CD8-positive, alpha-beta memory T cell (primary cell): ENCODE data around the gene LDLRAP1. TPM values are rescaled to one million over a fixed set of nuclear protein-coding genes. Genes with fewer than 3 reads are reported as not detected.

Source experiments
- CTCF ChIA-PET: fragments of 350-600 bp; sonication (Branson Sonifier 250); formaldehyde crosslinking; loops from one replicate; lab custom pipeline; 2021; ENCODE audit warnings: antibody characterized with exemption; lab: Charles Lee
- POLR2A ChIA-PET: fragments of 350-600 bp; sonication (Branson Sonifier 250); formaldehyde crosslinking; loops from one replicate; lab custom pipeline; 2021; ENCODE audit warnings: antibody characterized with exemption; lab: Charles Lee
- DNase-seq, 5 donors: peaks; one replicate each; pipeline versions ENCODE4 v3.0.0 to v3.0.0-alpha.2; 2020 to 2022; ENCODE audit warnings: mixed read lengths in 1 of 5
- H3K27ac ChIP-seq: one replicate; pipeline ENCODE4 v1.7.0; 2013; ENCODE audit warnings: low read depth, mild to moderate bottlenecking, low read length, moderate library complexity
- H3K27me3 ChIP-seq: 2 replicates; pipeline ENCODE4 v1.7.0; 2013; ENCODE audit warnings: low read length, mild to moderate bottlenecking; ENCODE audit not compliant: insufficient read depth, poor library complexity, severe bottlenecking
- H3K36me3 ChIP-seq: 2 replicates; pipeline ENCODE4 v1.7.0; 2013; ENCODE audit warnings: mild to moderate bottlenecking, low read length, moderate library complexity; ENCODE audit not compliant: insufficient read depth
- H3K4me1 ChIP-seq: 2 replicates; pipeline ENCODE4 v1.7.0; 2013; ENCODE audit warnings: mild to moderate bottlenecking, low read length, moderate library complexity; ENCODE audit not compliant: insufficient read depth
- H3K4me3 ChIP-seq: 2 replicates; pipeline ENCODE4 v1.7.0; 2013; ENCODE audit warnings: mild to moderate bottlenecking, low read length
- H3K9me3 ChIP-seq: 2 replicates; pipeline ENCODE4 v1.7.0; 2013; ENCODE audit warnings: mild to moderate bottlenecking, low read length
- H3K27ac Mint-ChIP-seq, 8 donors: one replicate each; pipeline ENCODE4 v1.8.0; 2020 to 2021; ENCODE audit warnings: mixed read lengths in 8 of 8, mild to moderate bottlenecking in 6 of 8, inconsistent platforms in 3 of 8, moderate library complexity in 3 of 8
- H3K27me3 Mint-ChIP-seq, 2 donors: one replicate each; pipeline ENCODE4 v1.8.0; 2020 to 2021; ENCODE audit warnings: mixed read lengths in 2 of 2, mild to moderate bottlenecking in 1 of 2, moderate library complexity in 1 of 2
- H3K36me3 Mint-ChIP-seq, 3 donors: one replicate each; pipeline ENCODE4 v1.8.0; 2020 to 2021; ENCODE audit warnings: mixed read lengths in 3 of 3, inconsistent platforms in 1 of 3, mild to moderate bottlenecking in 1 of 3
- H3K4me1 Mint-ChIP-seq, 3 donors: one replicate each; pipeline ENCODE4 v1.8.0; 2020 to 2021; ENCODE audit warnings: mixed read lengths in 3 of 3, inconsistent platforms in 1 of 3, mild to moderate bottlenecking in 1 of 3
- H3K4me3 Mint-ChIP-seq, 7 donors: one replicate each; pipeline ENCODE4 v1.8.0; 2020 to 2021; ENCODE audit warnings: mixed read lengths in 7 of 7, mild to moderate bottlenecking in 6 of 7, moderate library complexity in 4 of 7, inconsistent platforms in 2 of 7
- H3K9me3 Mint-ChIP-seq, 5 donors: one replicate each; pipeline ENCODE4 v1.8.0; 2020 to 2022; ENCODE audit warnings: mixed read lengths in 5 of 5, mild to moderate bottlenecking in 3 of 5, moderate library complexity in 2 of 5, inconsistent platforms in 1 of 5
- polyA plus RNA-seq: library from polyadenylated mRNA; unstranded; fragments of 300-500 nt; fragmentation: Illumina TruSeq; gene quantifications from one replicate; pipeline ENCODE4 v1.2.3, GENCODE V29; 2021
- total RNA-seq, 2 experiments: library from RNA; stranded (reverse); gene quantifications; one replicate each; pipeline ENCODE4 v1.2.3, GENCODE V29; 2021

The LDLRAP1 gene, protein sequence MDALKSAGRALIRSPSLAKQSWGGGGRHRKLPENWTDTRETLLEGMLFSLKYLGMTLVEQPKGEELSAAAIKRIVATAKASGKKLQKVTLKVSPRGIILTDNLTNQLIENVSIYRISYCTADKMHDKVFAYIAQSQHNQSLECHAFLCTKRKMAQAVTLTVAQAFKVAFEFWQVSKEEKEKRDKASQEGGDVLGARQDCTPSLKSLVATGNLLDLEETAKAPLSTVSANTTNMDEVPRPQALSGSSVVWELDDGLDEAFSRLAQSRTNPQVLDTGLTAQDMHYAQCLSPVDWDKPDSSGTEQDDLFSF
- total RNA-seq, result 10 to 100 TPM; 21.1 to 22.0 TPM
- polyA plus RNA-seq, result 302 TPM

DNA sequence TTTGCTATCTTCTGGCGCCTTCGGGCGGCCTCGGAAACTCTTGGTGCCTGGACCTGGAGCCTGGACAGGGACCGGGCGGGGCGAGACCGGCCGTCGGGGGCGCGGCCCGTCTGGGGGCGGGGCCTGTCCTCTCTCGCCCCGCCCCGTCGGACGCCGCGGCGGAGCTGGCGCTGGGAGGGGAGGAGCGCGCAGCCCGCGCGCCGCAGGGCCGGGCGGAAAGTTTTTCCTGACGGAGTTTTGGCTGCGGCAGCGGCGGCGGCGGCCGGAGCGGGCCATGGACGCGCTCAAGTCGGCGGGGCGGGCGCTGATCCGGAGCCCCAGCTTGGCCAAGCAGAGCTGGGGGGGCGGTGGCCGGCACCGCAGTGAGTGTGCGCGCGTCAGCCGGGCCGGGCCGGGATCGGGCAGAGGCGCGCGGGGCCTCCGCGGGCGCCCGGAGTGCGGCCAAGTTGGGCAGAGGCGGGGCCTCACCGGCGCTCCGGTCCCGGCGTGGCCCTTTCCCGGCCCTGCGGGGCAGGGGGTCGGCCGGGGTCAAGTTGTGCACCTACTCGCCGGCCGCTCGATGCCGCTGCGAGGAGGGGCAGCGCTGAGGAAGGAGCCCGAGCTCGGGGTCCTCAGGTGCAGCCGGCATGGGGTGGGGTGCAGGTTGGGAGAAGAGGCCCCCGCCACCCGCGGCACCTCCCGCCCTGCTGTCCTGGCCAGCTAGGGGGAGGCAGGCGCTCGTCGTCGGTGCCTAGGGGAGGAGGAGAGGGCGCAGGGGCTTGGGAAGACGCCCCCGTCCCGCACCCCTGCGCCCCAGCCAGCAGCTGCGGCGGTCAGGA is at the start of gene LDLRAP1:
Gene LDLRAP1, plus strand, starts transcription at position 182 of the 818 bp plus-strand sequence. Its CDS starts 93 bp downstream, at position 275.
- Histone ChIP-seq H3K4me3 (peak within 1 kb of the TSS; percentile 67), H3K4me1 (peaks cover 39% of the 10 kb centered on the region), H3K9me3 (no peaks in the 10 kb centered on the region), H3K27me3 (no peaks in the 10 kb centered on the region), H3K27ac (peak within 1 kb of the TSS; percentile 65), H3K36me3 (peaks cover 8% of the 10 kb centered on the region)
- Mint-ChIP-seq H3K27ac (peak within 1 kb of the TSS; percentile 78 to 92 (median 87)), H3K9me3 (no peaks in the 10 kb centered on the region), H3K27me3 (no peaks in the 10 kb centered on the region), H3K4me3 (peak within 1 kb of the TSS; percentile 88 to 94 (median 92)), H3K36me3 (peaks cover 0 to 24% (median 4%) of the 10 kb centered on the region in 3 donors), H3K4me1 (peaks cover 35 to 49% (median 43%) of the 10 kb centered on the region in 3 donors)
- peak; percentile 35 to 63 (median 56) for DNase-seq
- POLR2A ChIA-PET, result interaction anchor here (0.6 to 1.5 kb wide), 5 partner anchors 10 to 276 kb away, joined by 3 to 9 read pairs (median 7); partner anchors contain the start of gene MTFR1L
- CTCF ChIA-PET, result interaction anchor here (0.6 to 2.8 kb wide), 5 partner anchors 13 to 265 kb away, joined by 3 to 15 read pairs (median 4); no protein-coding TSS in a partner anchor

DNA sequence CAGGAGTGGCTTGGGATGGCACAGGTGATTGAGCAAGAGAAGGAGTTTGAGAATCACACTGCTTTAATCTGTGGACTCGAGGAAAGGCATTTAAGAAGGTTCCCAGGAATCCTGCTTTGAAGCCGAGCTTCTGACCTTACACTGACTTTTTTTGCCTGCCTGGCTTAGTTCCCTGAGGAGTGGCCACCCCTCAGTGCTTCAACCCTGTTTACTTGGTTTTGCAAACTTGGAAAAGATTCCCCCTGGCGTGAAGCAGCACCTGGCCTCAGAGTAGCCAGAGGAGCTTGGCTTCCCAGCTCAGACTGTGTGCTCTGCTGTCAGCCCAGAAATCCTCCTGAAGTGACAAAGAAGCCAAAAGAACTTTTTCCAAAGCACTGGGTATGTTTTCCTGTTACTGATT is 48.5 kb upstream of the LDLRAP1 start:
- ChIA-PET POLR2A (no interaction called here), CTCF (no interaction called here)
- Histone ChIP-seq H3K4me1 (no peaks in the 10 kb centered on the region), H3K36me3 (peaks cover 28% of the 10 kb centered on the region), H3K27ac (no peak overlapping the region), H3K9me3 (no peaks in the 10 kb centered on the region), H3K27me3 (no peaks in the 10 kb centered on the region), H3K4me3 (no peak overlapping the region)
- H3K9me3 Mint-ChIP-seq, result no peaks in the 10 kb centered on the region
- no peak for DNase-seq
- no peaks in the 10 kb centered on the region for H3K27me3 Mint-ChIP-seq
- no peak overlapping the region for H3K4me3 Mint-ChIP-seq
- peaks cover 0 to 9% (median 0%) of the 10 kb centered on the region in 3 donors for H3K4me1 Mint-ChIP-seq
- H3K27ac Mint-ChIP-seq, result peak overlapping the region in 1 of 8 donors; percentile 1
- H3K36me3 Mint-ChIP-seq, result peaks cover 12 to 82% (median 38%) of the 10 kb centered on the region in 3 donors

DNA sequence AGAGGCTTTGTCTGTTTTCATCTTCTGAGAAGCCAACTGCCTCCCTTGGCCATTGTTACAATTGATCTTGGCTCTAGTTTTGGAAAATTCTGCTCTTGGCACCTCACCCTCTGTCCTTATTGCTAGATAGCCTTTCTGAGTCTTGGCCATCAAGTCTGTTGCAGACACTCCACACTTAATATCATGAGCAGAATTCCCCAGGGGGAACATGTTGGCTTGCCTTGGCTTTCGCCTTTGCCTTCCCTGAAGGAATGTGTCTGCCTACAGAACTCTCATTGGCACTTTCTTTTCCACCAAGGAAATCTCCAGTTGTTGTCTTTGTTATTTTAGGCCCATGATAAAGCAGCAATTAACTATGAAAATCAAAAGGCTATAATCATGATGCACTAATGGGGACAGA is 42.7 kb upstream of the LDLRAP1 start:
- ChIA-PET CTCF (interaction anchor here (7.1 kb wide), 1 partner anchor 21 kb away, joined by 79 read pairs; no protein-coding TSS in a partner anchor), POLR2A (no interaction called here)
- peaks cover 0 to 48% (median 21%) of the 10 kb centered on the region in 3 donors for H3K36me3 Mint-ChIP-seq
- DNase-seq, result no peak
- no peaks in the 10 kb centered on the region for H3K9me3 Mint-ChIP-seq
- peak overlapping the region in 3 of 8 donors; percentile 68 to 80 (median 72) for H3K27ac Mint-ChIP-seq
- H3K4me3 Mint-ChIP-seq, result no peak overlapping the region
- no peaks in the 10 kb centered on the region for H3K27me3 Mint-ChIP-seq
- Histone ChIP-seq H3K4me3 (no peak overlapping the region), H3K9me3 (no peaks in the 10 kb centered on the region), H3K27ac (no peak overlapping the region), H3K36me3 (no peaks in the 10 kb centered on the region), H3K27me3 (no peaks in the 10 kb centered on the region), H3K4me1 (peaks cover 14% of the 10 kb centered on the region)
- peaks cover 0 to 10% (median 3%) of the 10 kb centered on the region in 3 donors for H3K4me1 Mint-ChIP-seq

DNA sequence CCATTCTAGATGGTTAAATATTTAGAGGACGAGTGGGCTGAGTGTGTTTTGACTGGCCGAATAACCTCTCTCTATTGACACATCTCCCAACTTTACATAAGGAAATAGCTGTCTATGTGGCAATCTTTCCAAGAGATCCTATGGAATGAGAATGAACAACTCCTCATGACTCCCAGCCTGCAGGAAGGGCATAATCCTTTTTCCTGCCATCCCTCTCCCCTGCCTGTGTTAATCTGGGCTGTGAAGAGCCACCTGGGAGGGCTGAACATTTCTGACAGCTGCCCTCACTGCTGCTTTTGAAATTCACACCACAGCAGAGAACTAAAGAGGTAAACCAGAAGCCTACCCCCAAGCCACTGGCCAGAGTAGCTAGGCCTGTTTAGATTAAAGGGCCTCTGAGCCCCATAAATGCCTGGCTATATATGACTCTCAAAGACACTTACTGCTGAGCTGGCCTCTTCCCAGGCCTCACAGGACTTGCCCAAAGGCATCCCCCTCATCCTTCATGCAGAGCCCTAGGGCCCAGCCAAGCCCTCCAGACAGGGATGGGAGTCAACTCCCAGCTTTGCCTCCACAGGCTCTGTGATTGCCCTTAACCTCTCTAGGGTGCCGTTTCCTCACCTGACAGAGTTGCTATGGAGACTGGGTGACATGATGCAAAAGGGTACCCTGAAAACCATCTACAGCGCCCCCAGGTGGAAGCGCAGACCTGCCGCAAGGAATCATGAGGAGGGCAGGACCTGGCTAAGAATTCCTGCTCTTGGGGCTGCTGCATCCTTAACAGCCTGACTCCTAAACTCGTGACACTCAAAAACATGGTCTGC is 42.0 kb upstream of the LDLRAP1 start:
- Histone ChIP-seq H3K27ac (no peak overlapping the region), H3K36me3 (no peaks in the 10 kb centered on the region), H3K9me3 (no peaks in the 10 kb centered on the region), H3K4me3 (no peak overlapping the region), H3K4me1 (peaks cover 22% of the 10 kb centered on the region), H3K27me3 (no peaks in the 10 kb centered on the region)
- Mint-ChIP-seq H3K27ac (peak overlapping the region in 3 of 8 donors; percentile 17 to 51 (median 40)), H3K36me3 (peaks cover 0 to 42% (median 20%) of the 10 kb centered on the region in 3 donors), H3K27me3 (no peaks in the 10 kb centered on the region), H3K9me3 (no peaks in the 10 kb centered on the region), H3K4me1 (peaks cover 5 to 17% (median 10%) of the 10 kb centered on the region in 3 donors), H3K4me3 (no peak overlapping the region)
- no peak for DNase-seq
- ChIA-PET POLR2A (no interaction called here), CTCF (interaction anchor here (0.9 to 7.1 kb wide), 2 partner anchors 20 to 309 kb away, joined by 3 to 79 read pairs; no protein-coding TSS in a partner anchor)

DNA sequence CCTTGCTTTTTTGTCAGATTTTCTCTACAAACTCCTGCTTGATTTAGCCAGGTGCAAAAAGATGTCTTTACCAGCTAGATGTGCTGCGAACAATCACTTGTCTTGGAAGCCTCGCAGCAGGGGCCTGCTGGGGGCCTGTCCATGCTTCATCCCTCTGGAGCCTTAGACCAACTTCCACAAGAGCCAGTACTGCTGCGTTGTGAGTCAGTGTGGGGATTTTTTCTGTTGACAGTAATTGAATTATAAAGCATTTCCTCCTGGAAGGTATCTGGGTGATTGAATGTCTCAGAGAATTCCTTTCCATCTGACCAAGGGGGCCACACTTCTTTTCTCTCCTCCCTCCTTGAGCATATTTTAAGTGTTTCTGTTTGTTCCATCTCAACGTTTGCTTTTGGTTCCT is 40.4 kb upstream of the LDLRAP1 start:
- no peak overlapping the region for H3K4me3 Mint-ChIP-seq
- CTCF ChIA-PET, result interaction anchor here (1.0 to 7.1 kb wide), 6 partner anchors 11 to 307 kb away, joined by 3 to 79 read pairs (median 4); no protein-coding TSS in a partner anchor
- Histone ChIP-seq H3K4me3 (no peak overlapping the region), H3K9me3 (no peaks in the 10 kb centered on the region), H3K36me3 (no peaks in the 10 kb centered on the region), H3K27me3 (no peaks in the 10 kb centered on the region), H3K4me1 (peaks cover 23% of the 10 kb centered on the region), H3K27ac (no peak overlapping the region)
- peaks cover 8 to 25% (median 19%) of the 10 kb centered on the region in 3 donors for H3K4me1 Mint-ChIP-seq
- peak overlapping the region in 6 of 8 donors; percentile 9 to 94 (median 56) for H3K27ac Mint-ChIP-seq
- POLR2A ChIA-PET, result no interaction called here
- no peaks in the 10 kb centered on the region for H3K27me3 Mint-ChIP-seq
- no peak for DNase-seq
- peaks cover 0 to 29% (median 12%) of the 10 kb centered on the region in 3 donors for H3K36me3 Mint-ChIP-seq
- H3K9me3 Mint-ChIP-seq, result no peaks in the 10 kb centered on the region

DNA sequence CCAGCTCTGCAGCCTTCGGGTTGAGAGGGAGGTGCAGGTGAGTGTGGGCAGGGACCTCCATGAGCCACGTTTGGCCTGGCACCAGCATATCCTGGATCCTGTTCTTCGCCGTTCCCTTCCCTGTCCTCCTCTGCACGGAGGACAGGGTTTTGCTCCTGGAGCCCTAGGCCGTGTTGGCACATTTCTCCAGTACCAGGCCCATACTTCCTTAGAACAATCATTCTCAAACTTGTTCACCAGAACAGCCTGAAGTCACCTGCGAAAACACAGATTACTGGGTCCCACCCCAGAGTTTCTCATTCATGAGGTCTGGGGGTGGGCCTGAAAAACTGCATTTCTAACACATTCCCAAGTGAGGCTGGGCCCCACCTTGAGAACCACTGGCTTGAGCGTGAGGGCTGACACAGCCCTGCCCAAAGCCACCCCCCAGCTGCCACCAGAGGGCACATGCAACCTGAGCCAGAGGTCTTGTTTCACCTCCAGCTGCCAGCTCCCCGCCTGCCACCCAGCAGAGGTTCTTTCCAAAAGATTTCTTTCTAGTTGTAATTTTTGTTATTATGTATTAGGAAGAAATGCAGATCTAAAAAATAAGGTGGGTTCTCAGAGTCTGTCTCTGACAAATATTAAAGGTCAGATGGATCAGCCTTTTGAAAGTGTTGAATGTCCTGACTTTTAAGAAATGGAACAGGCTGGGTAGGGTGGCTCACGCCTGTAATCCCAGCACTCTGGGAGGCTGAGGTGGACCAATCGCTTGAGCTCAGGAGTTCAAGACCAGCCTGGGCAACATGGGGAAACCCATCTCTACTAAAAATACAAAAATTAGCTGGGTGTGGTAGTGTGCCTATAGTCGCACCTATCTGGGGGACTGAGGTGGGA is 39.6 kb upstream of the LDLRAP1 start:
- H3K4me3 Mint-ChIP-seq, result no peak overlapping the region
- peaks cover 23% of the 10 kb centered on the region for H3K4me1 ChIP-seq
- H3K27me3 Mint-ChIP-seq, result no peaks in the 10 kb centered on the region
- H3K27me3 ChIP-seq, result no peaks in the 10 kb centered on the region
- ChIA-PET POLR2A (interaction anchor here (1.0 to 1.2 kb wide), 2 partner anchors 17 to 256 kb away, joined by 3 to 5 read pairs; partner anchors contain the start of gene RSRP1), CTCF (interaction anchor here (0.6 to 7.1 kb wide), 23 partner anchors 10 to 306 kb away, joined by 3 to 79 read pairs (median 3); partner anchors contain the start of gene LDLRAP1)
- H3K4me1 Mint-ChIP-seq, result peaks cover 8 to 25% (median 19%) of the 10 kb centered on the region in 3 donors
- no peaks in the 10 kb centered on the region for H3K9me3 Mint-ChIP-seq
- H3K27ac Mint-ChIP-seq, result peak overlapping the region in 5 of 8 donors; percentile 26 to 94 (median 39)
- H3K36me3 ChIP-seq, result no peaks in the 10 kb centered on the region
- H3K36me3 Mint-ChIP-seq, result peaks cover 0 to 21% (median 4%) of the 10 kb centered on the region in 3 donors
- H3K9me3 ChIP-seq, result no peaks in the 10 kb centered on the region
- H3K4me3 ChIP-seq, result no peak overlapping the region
- H3K27ac ChIP-seq, result no peak overlapping the region
- DNase-seq, result peak; percentile 43 to 78 (median 53)
